Keratinocyte (primary cell): ENCODE data around the gene RAP1GAP. TPM values are rescaled to one million over a fixed set of nuclear protein-coding genes. Genes with fewer than 3 reads are reported as not detected.

Experiments used
- DNase-seq: peaks from one replicate; pipeline ENCODE4 v3.0.0-alpha.2; 2011; ENCODE audit warnings: low read depth, missing footprints, low spot score
- FAIRE-seq: peaks from 2 replicates; lab custom pipeline; 2011; peaks lifted over from hg19 to GRCh38; lab: Jason Lieb, UNC
- H2AFZ ChIP-seq: 2 replicates; pipeline ENCODE4 v1.6.0; 2012; ENCODE audit warnings: low read length, control low read depth, inconsistent platforms; ENCODE audit not compliant: control insufficient read depth
- H3K27ac ChIP-seq: 2 replicates; pipeline ENCODE4 v1.5.1; 2011; ENCODE audit warnings: low read length; ENCODE audit not compliant: control insufficient read depth, insufficient read depth
- H3K27me3 ChIP-seq: 3 replicates; pipeline ENCODE4 v1.6.0; 2011; ENCODE audit warnings: low read length; ENCODE audit not compliant: control insufficient read depth, insufficient read depth; ENCODE audit errors: extremely low read depth
- H3K36me3 ChIP-seq, 2 experiments: 2 replicates in 1 of 2; 3 replicates in 1 of 2; pipeline ENCODE4 v1.5.1; 2011; ENCODE audit warnings: low read length in 2 of 2, mild to moderate bottlenecking in 1 of 2; ENCODE audit not compliant: control insufficient read depth in 2 of 2, insufficient read depth in 2 of 2; ENCODE audit errors: extremely low read depth in 1 of 2
- H3K4me1 ChIP-seq: 3 replicates; pipeline ENCODE4 v1.5.1; 2011; ENCODE audit warnings: low read length; ENCODE audit not compliant: control insufficient read depth, insufficient read depth; ENCODE audit errors: extremely low read depth
- H3K4me2 ChIP-seq: 3 replicates; pipeline ENCODE4 v1.6.0; 2011; ENCODE audit warnings: low read depth, low read length; ENCODE audit not compliant: control insufficient read depth, insufficient read depth; ENCODE audit errors: extremely low read depth
- H3K4me3 ChIP-seq, 3 experiments: fragments of 200-600 bp in 1 of 3; sonication (generic) in 1 of 3; 2 replicates in 2 of 3; 3 replicates in 1 of 3; pipeline ENCODE4 v1.5.1; 2011 to 2016; ENCODE audit warnings: low read length in 3 of 3, mild to moderate bottlenecking in 3 of 3, control low read depth in 2 of 3, inconsistent platforms in 1 of 3, low read depth in 1 of 3, mixed read lengths in 1 of 3, mixed run types in 1 of 3, moderate library complexity in 1 of 3; ENCODE audit not compliant: control insufficient read depth in 2 of 3, insufficient read depth in 2 of 3; ENCODE audit errors: extremely low read depth in 1 of 3
- H3K79me2 ChIP-seq: 2 replicates; pipeline ENCODE4 v1.6.0; 2012; ENCODE audit warnings: low read length; ENCODE audit not compliant: control insufficient read depth, insufficient read depth
- H3K9ac ChIP-seq: 3 replicates; pipeline ENCODE4 v1.6.0; 2011; ENCODE audit warnings: low read length; ENCODE audit not compliant: control insufficient read depth, insufficient read depth; ENCODE audit errors: extremely low read depth
- H3K9me1 ChIP-seq: 3 replicates; pipeline ENCODE4 v1.6.0; 2011; ENCODE audit warnings: low read length; ENCODE audit not compliant: control insufficient read depth, insufficient read depth; ENCODE audit errors: extremely low read depth
- H3K9me3 ChIP-seq: 2 replicates; pipeline ENCODE4 v1.5.1; 2012; ENCODE audit warnings: low read depth, low read length; ENCODE audit not compliant: control insufficient read depth
- H4K20me1 ChIP-seq: 3 replicates; pipeline ENCODE4 v1.6.0; 2011; ENCODE audit warnings: low read length; ENCODE audit not compliant: control insufficient read depth, insufficient read depth; ENCODE audit errors: extremely low read depth
- CTCF ChIP-seq, 3 experiments: IDR thresholded peaks in 1 of 3; conservative IDR thresholded peaks in 1 of 3; optimal IDR thresholded peaks in 1 of 3; 2 replicates in 2 of 3; 3 replicates in 1 of 3; pipeline versions ENCODE3 to v1.5.1; 2011; ENCODE audit warnings: low read length in 3 of 3, mild to moderate bottlenecking in 3 of 3, moderate library complexity in 2 of 3, control low read depth in 1 of 3, inconsistent platforms in 1 of 3; ENCODE audit not compliant: insufficient read depth in 2 of 3; ENCODE audit errors: extremely low read depth in 1 of 3
- EZH2 ChIP-seq: IDR thresholded peaks from one replicate; pipeline ENCODE4 v1.6.1; 2012; ENCODE audit warnings: inconsistent platforms, mild to moderate bottlenecking, low read length, moderate library complexity
- dilution Hi-C: fragments of 300-500 bp; cut with MboI; formaldehyde crosslinking; loops from one replicate; pipeline ENCODE4 v1.7.0; 2020; ENCODE audit warnings: low sequenced_read_pairs; ENCODE audit not compliant: extremely low pct_ligation_motif_present
- polyA plus RNA-seq, 5 experiments: library from polyadenylated mRNA; depleted of rRNA in 3 of 5; stranded (reverse) in 3 of 5; stranded (forward) in 1 of 5; unstranded in 1 of 5; fragments of >200 nt; gene quantifications; 1 replicate in 1 of 5; 2 replicates in 3 of 5; 3 replicates in 1 of 5; pipeline versions ENCODE4 v1.2.1 to v1.2.3, GENCODE V29; 2011 to 2012; ENCODE audit warnings: missing spikeins in 2 of 5, low read depth in 1 of 5, low replicate concordance in 1 of 5

The RAP1GAP gene
- polyA plus RNA-seq, 1 donor (not counting 4 experiments of a cell fraction or from before 2014, with no cell fraction given) = 1.1 TPM

GRCh38 chr1:21637514-21637913, 31.6 kb downstream of the RAP1GAP start:
- Histone ChIP-seq H3K9ac (no peak overlapping the region), H3K9me3 (no peaks in the 10 kb centered on the region), H4K20me1 (no peaks in the 10 kb centered on the region), H3K4me1 (peaks cover 16% of the 10 kb centered on the region), H3K27me3 (peaks cover 4% of the 10 kb centered on the region), H3K79me2 (no peaks in the 10 kb centered on the region), H3K36me3 (no peaks in the 10 kb centered on the region), H3K4me2 (no peak overlapping the region), H2AFZ (no peak overlapping the region), H3K27ac (no peak overlapping the region), H3K4me3 (no peak overlapping the region), H3K9me1 (no peaks in the 10 kb centered on the region)
- TF ChIP-seq EZH2 (no peak), CTCF (optimal IDR thresholded peaks at IDR 0.05 in 1 of 3, IDR thresholded peaks at IDR 0.05 in 1 of 3, conservative IDR thresholded peaks at IDR 0.05 in 1 of 3; ENCODE audit: extremely low read depth in 1 of 3, insufficient read depth in 2 of 3, low read length in 3 of 3) (no peak)
- dilution Hi-C loops = no loop called here
- DNase-seq = no peak
- FAIRE-seq = no peak

- no peak overlapping the region for H3K9ac ChIP-seq
- dilution Hi-C loops = no loop called here
- no peak overlapping the region for H3K4me3 ChIP-seq
- no peaks in the 10 kb centered on the region for H3K9me1 ChIP-seq
- no peaks in the 10 kb centered on the region for H4K20me1 ChIP-seq
- FAIRE-seq (no peak), DNase-seq (no peak)
- no peak overlapping the region for H3K27ac ChIP-seq
- H2AFZ ChIP-seq = no peak overlapping the region
- H3K79me2 ChIP-seq = no peaks in the 10 kb centered on the region
- peaks cover 24% of the 10 kb centered on the region for H3K4me1 ChIP-seq
- no peaks in the 10 kb centered on the region for H3K36me3 ChIP-seq
- no peaks in the 10 kb centered on the region for H3K9me3 ChIP-seq
- no peak overlapping the region for H3K4me2 ChIP-seq
- TF ChIP-seq EZH2 (no peak), CTCF (optimal IDR thresholded peaks at IDR 0.05 in 1 of 3, IDR thresholded peaks at IDR 0.05 in 1 of 3, conservative IDR thresholded peaks at IDR 0.05 in 1 of 3; ENCODE audit: extremely low read depth in 1 of 3, insufficient read depth in 2 of 3, low read length in 3 of 3) (no peak)
- peaks cover 4% of the 10 kb centered on the region for H3K27me3 ChIP-seq
Observed at GRCh38 chr1:21636029-21636428, 33.1 kb downstream of the RAP1GAP start.
